ENCODE measurements around the gene TMEM79.

- TF ChIP-seq POLR2AphosphoS5 (IDR thresholded peaks at IDR 0.05; ENCODE audit: low read depth, low read length) (peak; percentile 96), TAF1 (IDR thresholded peaks at IDR 0.05; ENCODE audit: low read depth, low read length) (peak; percentile 91)
These were observed 54.3 kb downstream of the TMEM79 start, which contains the start of the genes CCT3 and TSACC for GRCh38 chr1:156338180-156338976.

All from GM12891 (cell line).